Endodermal cell (in vitro differentiated cells): ENCODE measurements around the gene HIGD1A. TPM values are rescaled to one million over a fixed set of nuclear protein-coding genes. Genes with fewer than 3 reads are reported as not detected.

Experiments
- DNase-seq: peaks from one replicate; pipeline ENCODE4 v3.0.0-alpha.2; 2017
- H3K27ac ChIP-seq: 2 replicates; pipeline ENCODE4 v1.5.1; 2013; ENCODE audit warnings: mild to moderate bottlenecking, low read depth, low read length, moderate library complexity
- H3K27me3 ChIP-seq: 2 replicates; pipeline ENCODE4 v1.6.1; 2013; ENCODE audit warnings: mild to moderate bottlenecking, low read length, moderate library complexity; ENCODE audit not compliant: insufficient read depth, control insufficient read depth, poor library complexity, severe bottlenecking
- H3K36me3 ChIP-seq: 2 replicates; pipeline ENCODE4 v1.7.0; 2013; ENCODE audit warnings: mild to moderate bottlenecking, low read length, moderate library complexity; ENCODE audit not compliant: control insufficient read depth, insufficient read depth
- H3K4me1 ChIP-seq: one replicate; pipeline ENCODE4 v1.7.0; 2013; ENCODE audit warnings: low read length; ENCODE audit not compliant: control insufficient read depth, insufficient read depth
- H3K4me3 ChIP-seq: 2 replicates; pipeline ENCODE4 v1.5.1; 2013; ENCODE audit warnings: mild to moderate bottlenecking, low read length, moderate library complexity
- H3K9ac ChIP-seq: 2 replicates; pipeline ENCODE4 v1.6.1; 2013; ENCODE audit warnings: mild to moderate bottlenecking, low read length, moderate library complexity; ENCODE audit not compliant: poor library complexity, severe bottlenecking; ENCODE audit errors: extremely low read depth
- H3K9me3 ChIP-seq: 2 replicates; pipeline ENCODE4 v1.6.1; 2013; ENCODE audit warnings: mild to moderate bottlenecking, low read length, moderate library complexity; ENCODE audit not compliant: control insufficient read depth
- H3K27ac Mint-ChIP-seq: 2 replicates; pipeline ENCODE4 v1.8.0; 2020; ENCODE audit warnings: mixed read lengths
- H3K27me3 Mint-ChIP-seq: 2 replicates; pipeline ENCODE4 v1.8.0; 2021; ENCODE audit warnings: mild to moderate bottlenecking, mixed read lengths; ENCODE audit not compliant: insufficient read depth
- H3K36me3 Mint-ChIP-seq: 2 replicates; pipeline ENCODE4 v1.8.0; 2020; ENCODE audit warnings: low read depth, mixed read lengths
- H3K4me1 Mint-ChIP-seq: 2 replicates; pipeline ENCODE4 v1.8.0; 2020; ENCODE audit warnings: mixed read lengths
- H3K4me3 Mint-ChIP-seq: 2 replicates; pipeline ENCODE4 v1.8.0; 2020; ENCODE audit warnings: mild to moderate bottlenecking, moderate library complexity, mixed read lengths
- H3K9me3 Mint-ChIP-seq: 2 replicates; pipeline ENCODE4 v1.8.0; 2020; ENCODE audit warnings: mild to moderate bottlenecking, mixed read lengths
- CTCF ChIP-seq: fragments of 200-600 bp; sonication (generic); conservative IDR thresholded peaks from 2 replicates; pipeline ENCODE4 v1.5.0; 2021; ENCODE audit warnings: antibody characterized with exemption, mild to moderate bottlenecking
- WGBS, 2 experiments: methylation state at CpG; one replicate each; pipeline versions ENCODE4 v1.1.5 to v1.1.7; 2013; ENCODE audit warnings: missing lambda C conversion rate in 2 of 2, mixed read lengths in 1 of 2; ENCODE audit not compliant: insufficient coverage in 1 of 2, insufficient read length in 1 of 2; 5-methylcytosine and 5-hydroxymethylcytosine counted together
- total RNA-seq, 2 donors: library from RNA; stranded (reverse); fragmentation: NEBNext Ultra II Directional in 1 of 2; extraction: Animal tissue kit (Norgen Biotek cat#: 25700) in 1 of 2; gene quantifications; 2 replicates in 1 of 2; 3 replicates in 1 of 2; pipeline ENCODE4 v1.2.1, GENCODE V29; 2021

Gene HIGD1A
- total RNA-seq, 2 donors from 2014 or later: 116 to 121 TPM

GRCh38 chr3:42762046-42762724, 42.1 kb downstream of the HIGD1A start:
- no peaks in the 10 kb centered on the region for H3K27me3 ChIP-seq
- peaks cover 10% of the 10 kb centered on the region for H3K27me3 Mint-ChIP-seq
- no peak overlapping the region for H3K27ac ChIP-seq
- TF ChIP-seq CTCF: no peak
- DNase-seq: no peak
- H3K4me1 Mint-ChIP-seq: no peaks in the 10 kb centered on the region
- H3K4me3 ChIP-seq: no peak overlapping the region
- peaks cover 11% of the 10 kb centered on the region for H3K9me3 ChIP-seq
- no peaks in the 10 kb centered on the region for H3K9me3 Mint-ChIP-seq
- 93 to 96% methylated on average over 5 to 6 of the region's 6 CpGs for WGBS, 2 experiments
- no peaks in the 10 kb centered on the region for H3K36me3 Mint-ChIP-seq
- H3K9ac ChIP-seq: no peak overlapping the region
- no peak overlapping the region for H3K27ac Mint-ChIP-seq
- no peaks in the 10 kb centered on the region for H3K4me1 ChIP-seq
- H3K36me3 ChIP-seq: no peaks in the 10 kb centered on the region
- H3K4me3 Mint-ChIP-seq: no peak overlapping the region

- WGBS, 2 experiments: 84 to 91% methylated on average over 7 to 11 of the region's 11 CpGs
- Histone ChIP-seq H3K36me3 (no peaks in the 10 kb centered on the region), H3K27ac (no peak overlapping the region), H3K4me1 (no peaks in the 10 kb centered on the region), H3K9ac (no peak overlapping the region), H3K4me3 (no peak overlapping the region), H3K9me3 (peaks cover 11% of the 10 kb centered on the region), H3K27me3 (no peaks in the 10 kb centered on the region)
- Mint-ChIP-seq H3K36me3 (no peaks in the 10 kb centered on the region), H3K27me3 (peaks cover 10% of the 10 kb centered on the region), H3K9me3 (no peaks in the 10 kb centered on the region), H3K27ac (no peak overlapping the region), H3K4me1 (no peaks in the 10 kb centered on the region), H3K4me3 (no peak overlapping the region)
- DNase-seq: peak; percentile 32
- no peak for TF ChIP-seq CTCF
Measured at GRCh38 chr3:42758126-42758525, 46.2 kb downstream of the HIGD1A start.

DNA sequence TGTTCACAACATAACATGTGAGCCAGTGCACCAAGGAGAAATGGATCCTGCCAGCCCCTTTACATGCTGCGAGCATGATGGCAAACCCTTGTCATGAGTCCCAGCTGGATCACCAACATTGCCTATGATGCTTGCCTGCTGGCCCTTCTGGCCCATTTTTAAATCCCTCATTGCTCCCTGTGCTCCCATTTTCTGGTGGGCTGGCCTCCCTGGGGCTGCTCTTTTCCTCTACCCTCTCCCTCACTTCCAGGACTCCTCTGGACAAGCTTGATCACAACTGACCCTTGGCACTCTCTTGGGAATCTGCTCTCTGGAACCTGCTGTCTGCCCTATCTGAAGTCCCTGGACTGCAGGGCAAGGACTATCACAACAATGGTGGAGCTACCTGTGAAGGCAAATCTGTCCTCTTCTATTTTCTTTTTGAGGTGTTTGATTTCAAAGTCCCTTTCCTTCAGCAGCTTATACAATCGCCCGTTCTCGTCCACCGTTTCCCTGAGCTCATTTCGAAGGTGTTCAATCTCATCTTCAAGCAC, 47.5 kb downstream of the HIGD1A start:
- no peaks in the 10 kb centered on the region for H3K9me3 Mint-ChIP-seq
- no peak for TF ChIP-seq CTCF
- H3K36me3 ChIP-seq: no peaks in the 10 kb centered on the region
- no peak overlapping the region for H3K9ac ChIP-seq
- no peaks in the 10 kb centered on the region for H3K27me3 ChIP-seq
- no peak overlapping the region for H3K27ac Mint-ChIP-seq
- H3K4me1 Mint-ChIP-seq: no peaks in the 10 kb centered on the region
- H3K4me3 ChIP-seq: no peak overlapping the region
- 93 to 100% methylated on average over 1 to 6 of the region's 6 CpGs for WGBS, 2 experiments
- peak; percentile 18 for DNase-seq
- H3K27me3 Mint-ChIP-seq: peaks cover 10% of the 10 kb centered on the region
- no peaks in the 10 kb centered on the region for H3K4me1 ChIP-seq
- no peak overlapping the region for H3K27ac ChIP-seq
- no peak overlapping the region for H3K4me3 Mint-ChIP-seq
- H3K36me3 Mint-ChIP-seq: no peaks in the 10 kb centered on the region
- H3K9me3 ChIP-seq: no peaks in the 10 kb centered on the region
